ENCODE results near the gene SPDYE1.
A peak's percentile ranks its signal among the peaks of the same experiment; 100 is the strongest.
"Not testable (repeated sequence)": the region's sequence is repeated elsewhere in the genome, so short reads cannot be mapped to it uniquely, and the experiment has no call there.

The SPDYE1 gene

GRCh38 chr7:43994681-43995080 lies 3.0 kb upstream of the SPDYE1 start:
- DNase-seq, result not testable (repeated sequence)

GRCh38 chr7:44012081-44012480 lies 14.4 kb downstream of the SPDYE1 start:
- DNase-seq, result not testable (repeated sequence)

- DNase-seq, result not testable (repeated sequence)
These were observed 17.4 kb downstream of the SPDYE1 start for GRCh38 chr7:44015090-44015489.

- peak; percentile 99 for DNase-seq
These were observed 21.4 kb downstream of the SPDYE1 start for GRCh38 chr7:44018857-44019807.

- DNase-seq, result not testable (repeated sequence)
These were observed 22.1 kb downstream of the SPDYE1 start for GRCh38 chr7:44019825-44020224.

GRCh38 chr7:44022069-44022468 lies 24.4 kb downstream of the SPDYE1 start:
- DNase-seq, result not testable (repeated sequence)

- not testable (repeated sequence) for DNase-seq
These were observed 25.2 kb downstream of the SPDYE1 start for GRCh38 chr7:44022796-44023467.

- not testable (repeated sequence) for DNase-seq
These were observed 31.7 kb downstream of the SPDYE1 start for GRCh38 chr7:44029433-44029832.

GRCh38 chr7:44030029-44030428 lies 32.3 kb downstream of the SPDYE1 start:
- not testable (repeated sequence) for DNase-seq

GRCh38 chr7:44031319-44031718 lies 33.6 kb downstream of the SPDYE1 start:
- not testable (repeated sequence) for DNase-seq

GRCh38 chr7:44032031-44032430 lies 34.3 kb downstream of the SPDYE1 start:
- DNase-seq, result not testable (repeated sequence)

GRCh38 chr7:44033971-44034844 lies 36.5 kb downstream of the SPDYE1 start:
- DNase-seq, result not testable (repeated sequence)

GRCh38 chr7:44036364-44036763 lies 38.7 kb downstream of the SPDYE1 start:
- not testable (repeated sequence) for DNase-seq

GRCh38 chr7:44037951-44038350 lies 40.3 kb downstream of the SPDYE1 start:
- not testable (repeated sequence) for DNase-seq

GRCh38 chr7:44038553-44038952 lies 40.9 kb downstream of the SPDYE1 start:
- not testable (repeated sequence) for DNase-seq

GRCh38 chr7:44038961-44039558 lies 41.4 kb downstream of the SPDYE1 start:
- peak; percentile 86 for DNase-seq

- not testable (repeated sequence) for DNase-seq
These were observed 42.2 kb downstream of the SPDYE1 start for GRCh38 chr7:44039800-44040492.

GRCh38 chr7:44040493-44040891 lies 42.8 kb downstream of the SPDYE1 start:
- DNase-seq, result peak; percentile 74

GRCh38 chr7:44042221-44042620 lies 44.5 kb downstream of the SPDYE1 start:
- DNase-seq, result no peak

- no peak for DNase-seq
These were observed 46.2 kb downstream of the SPDYE1 start for GRCh38 chr7:44043902-44044301.

Data from CD4-positive, alpha-beta T cell treated with Interleukin-6 for 4 hours (primary cell).